GM13977 (cell line): Measurements from ENCODE around the gene SLC25A45.

ENCODE experiments used
- DNase-seq: peaks from one replicate; pipeline ENCODE4 v3.0.0; 2012; ENCODE audit warnings: low spot score
- in situ Hi-C: fragments of 300-500 bp; cut with MboI; formaldehyde crosslinking; loops from one replicate; pipeline ENCODE4 v1.12.0; 2022; ENCODE audit warnings: low sequenced_read_pairs, low pct_unique_long_range_greater_than_20kb, mixed read lengths, inconsistent platforms; ENCODE audit not compliant: unreplicated experiment
- TF ChIP-seq, protein P1 (sequence below): IDR thresholded peaks from 2 replicates; pipeline ENCODE4 v1.5.1; 2012; ENCODE audit warnings: mild to moderate bottlenecking, control low read depth; ENCODE audit not compliant: insufficient read depth; ENCODE audit errors: extremely low read depth, missing control alignments

The SLC25A45 gene

DNA sequence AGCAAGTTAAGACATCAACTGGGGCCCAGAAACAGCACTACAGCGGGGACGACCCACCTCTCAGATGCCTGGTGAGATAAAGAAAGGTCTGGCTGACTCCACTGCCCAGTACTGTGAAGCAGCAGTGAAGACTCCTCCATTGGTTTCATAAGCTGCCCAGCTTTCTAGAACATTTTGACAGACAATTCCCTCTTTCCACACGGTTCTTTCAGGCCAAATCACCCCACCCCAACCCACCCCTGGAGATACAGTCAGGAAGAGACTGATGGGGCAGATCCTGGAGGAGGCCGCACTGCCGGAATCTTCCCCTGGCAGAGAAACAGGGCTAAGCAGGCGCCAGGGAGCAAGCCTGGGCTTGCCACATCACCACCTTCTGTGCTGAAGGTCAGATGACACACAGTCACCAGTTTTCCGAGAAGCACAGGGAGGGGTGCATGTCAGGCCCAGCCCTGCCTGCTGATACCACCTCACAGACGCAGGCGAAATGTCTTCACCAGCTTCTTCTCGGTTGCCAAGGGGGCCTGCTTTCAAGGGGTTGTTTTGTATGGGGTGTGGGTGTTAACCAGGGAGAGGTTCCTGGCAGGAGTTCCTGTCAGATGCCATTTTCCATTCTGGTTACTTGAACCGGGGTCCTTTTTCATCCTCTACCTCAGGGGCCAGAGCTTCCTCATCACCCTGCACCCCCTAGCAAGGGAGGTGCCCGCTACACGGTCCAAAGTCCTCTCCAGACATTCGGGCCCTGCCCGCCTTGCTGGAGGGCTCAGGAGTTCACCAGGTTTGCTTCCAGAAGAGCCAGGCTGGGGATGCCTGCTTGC is 38.7 kb upstream of the SLC25A45 start:
- in situ Hi-C loops: loop anchor here (10.0 kb wide), 1 partner anchor 64 kb away; no protein-coding TSS in a partner anchor

DNA sequence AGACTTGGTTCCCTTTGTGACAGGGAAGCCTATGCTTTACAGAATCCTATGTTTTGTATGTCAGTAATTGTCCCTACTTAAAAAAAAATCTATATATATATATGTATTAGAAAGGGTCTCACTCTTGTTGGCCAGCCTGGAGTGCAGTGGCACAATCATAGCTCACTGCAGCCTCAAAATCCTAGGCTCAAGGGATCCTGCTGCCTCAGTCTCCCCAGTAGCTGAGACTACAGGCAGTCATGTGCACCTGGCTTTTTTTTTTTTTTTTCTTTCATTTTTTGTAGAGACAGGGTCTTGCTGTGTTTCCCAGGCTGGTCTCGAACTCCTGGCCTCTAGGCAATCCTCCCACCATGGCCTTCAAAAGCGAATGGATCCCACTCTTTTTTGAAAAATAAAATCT is 38.1 kb upstream of the SLC25A45 start:
- in situ Hi-C loops: loop anchor here (10.0 kb wide), 1 partner anchor 64 kb away; no protein-coding TSS in a partner anchor
- no peak for DNase-seq
- TF ChIP-seq, protein P1, sequence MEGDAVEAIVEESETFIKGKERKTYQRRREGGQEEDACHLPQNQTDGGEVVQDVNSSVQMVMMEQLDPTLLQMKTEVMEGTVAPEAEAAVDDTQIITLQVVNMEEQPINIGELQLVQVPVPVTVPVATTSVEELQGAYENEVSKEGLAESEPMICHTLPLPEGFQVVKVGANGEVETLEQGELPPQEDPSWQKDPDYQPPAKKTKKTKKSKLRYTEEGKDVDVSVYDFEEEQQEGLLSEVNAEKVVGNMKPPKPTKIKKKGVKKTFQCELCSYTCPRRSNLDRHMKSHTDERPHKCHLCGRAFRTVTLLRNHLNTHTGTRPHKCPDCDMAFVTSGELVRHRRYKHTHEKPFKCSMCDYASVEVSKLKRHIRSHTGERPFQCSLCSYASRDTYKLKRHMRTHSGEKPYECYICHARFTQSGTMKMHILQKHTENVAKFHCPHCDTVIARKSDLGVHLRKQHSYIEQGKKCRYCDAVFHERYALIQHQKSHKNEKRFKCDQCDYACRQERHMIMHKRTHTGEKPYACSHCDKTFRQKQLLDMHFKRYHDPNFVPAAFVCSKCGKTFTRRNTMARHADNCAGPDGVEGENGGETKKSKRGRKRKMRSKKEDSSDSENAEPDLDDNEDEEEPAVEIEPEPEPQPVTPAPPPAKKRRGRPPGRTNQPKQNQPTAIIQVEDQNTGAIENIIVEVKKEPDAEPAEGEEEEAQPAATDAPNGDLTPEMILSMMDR: no peak

More for the DNA sequence above, 38.7 kb upstream of the SLC25A45 start:
- TF ChIP-seq, protein P1: no peak
- peak; percentile 66 for DNase-seq

DNA sequence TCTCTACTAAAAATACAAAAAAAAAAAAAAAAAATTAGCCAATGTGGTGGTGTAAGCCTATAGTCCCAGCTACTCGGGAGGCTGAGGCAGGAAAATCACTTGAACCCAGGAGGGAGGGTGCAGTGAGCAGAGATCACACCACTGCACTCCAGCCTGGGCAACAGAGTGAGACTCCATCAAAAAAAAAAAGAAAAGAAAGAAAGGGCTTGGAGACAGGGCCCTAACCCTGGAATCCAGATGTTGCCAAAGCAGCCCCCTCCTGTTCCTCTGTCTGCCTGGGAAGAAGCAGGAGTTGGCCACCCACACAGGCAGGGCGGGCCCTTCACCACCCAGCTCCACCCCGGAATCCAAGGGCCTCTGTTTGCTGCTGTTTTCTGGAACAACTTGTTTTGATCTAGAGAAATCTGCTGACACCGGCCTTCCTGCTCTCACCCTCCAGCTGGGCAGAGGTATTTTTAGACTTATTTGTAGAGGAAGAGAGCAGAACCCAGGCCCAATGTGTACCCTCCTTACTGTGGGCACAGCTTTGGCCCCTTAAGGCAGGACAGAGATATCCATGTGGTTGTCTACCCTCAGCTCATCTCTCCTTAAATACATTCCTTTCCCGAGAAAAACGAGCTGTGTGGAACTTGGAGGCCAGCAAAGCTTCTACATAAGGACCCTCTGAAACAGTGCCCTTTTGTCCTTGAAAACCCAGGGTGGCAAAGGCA is 37.5 kb upstream of the SLC25A45 start:
- DNase-seq: no peak
- in situ Hi-C loops: loop anchor here (10.0 kb wide), 2 partner anchors 45 to 65 kb away; no protein-coding TSS in a partner anchor

DNA sequence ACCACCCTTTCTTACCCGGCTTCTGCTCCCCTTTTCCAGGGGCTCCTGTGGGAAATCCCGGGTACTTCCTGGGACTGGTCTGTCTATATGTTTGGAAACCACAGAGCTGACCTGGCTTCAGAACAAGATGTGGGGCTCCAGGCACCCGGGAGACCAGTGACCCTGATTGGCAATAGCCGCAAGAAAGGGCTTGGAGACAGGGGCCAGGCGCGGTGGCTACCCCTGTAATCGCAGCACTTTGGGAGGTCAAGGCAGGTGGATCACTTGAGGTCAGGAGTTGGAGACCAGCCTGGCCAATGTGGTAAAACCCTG is 37.0 kb upstream of the SLC25A45 start:
- DNase-seq: no peak
- in situ Hi-C loops: loop anchor here (10.0 kb wide), 1 partner anchor 45 kb away; no protein-coding TSS in a partner anchor
- TF ChIP-seq, protein P1: no peak

More for the DNA sequence above, 37.5 kb upstream of the SLC25A45 start:
- TF ChIP-seq, protein P1: no peak

DNA sequence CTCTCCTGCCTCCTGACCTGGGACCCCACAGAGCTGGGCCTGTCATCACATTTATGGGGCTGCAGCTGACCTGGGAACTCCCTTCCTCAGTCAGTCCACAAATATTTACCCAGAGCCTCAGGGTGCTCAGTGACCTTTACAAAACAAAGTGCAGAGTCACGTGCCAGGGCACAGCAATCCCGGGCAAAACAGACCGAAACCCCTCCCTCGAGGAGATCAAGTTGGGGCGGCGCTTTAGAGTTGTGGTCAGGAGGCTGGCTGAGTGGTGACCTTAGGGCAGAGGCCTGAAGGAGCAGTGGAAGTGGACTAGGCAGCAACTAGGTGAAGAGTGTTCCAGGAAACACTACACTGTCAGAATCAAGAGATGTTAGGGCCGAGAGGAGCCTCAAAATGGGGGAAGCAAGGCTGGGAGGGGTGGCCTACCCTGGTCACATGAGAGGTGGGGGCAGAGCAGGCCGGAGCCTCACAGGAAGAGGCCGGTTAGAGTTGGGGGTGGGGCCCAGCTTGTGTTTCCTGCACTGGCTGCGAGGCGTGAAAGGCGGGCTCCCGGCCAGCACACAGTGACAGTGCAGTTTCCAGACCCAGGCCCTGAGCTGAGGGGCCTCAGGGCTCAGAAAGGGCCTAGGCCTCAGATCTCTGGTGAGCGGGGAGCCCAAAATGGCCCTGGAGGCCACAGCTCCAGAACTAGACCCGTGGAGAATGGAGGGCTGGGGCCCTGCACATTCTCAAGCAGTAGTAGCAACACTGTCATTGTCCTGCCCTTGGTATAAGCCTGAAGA is 36.4 kb upstream of the SLC25A45 start:
- TF ChIP-seq, protein P1: no peak
- peak; percentile 89 for DNase-seq
- in situ Hi-C loops: loop anchor here (10.0 kb wide), 1 partner anchor 46 kb away; no protein-coding TSS in a partner anchor

DNA sequence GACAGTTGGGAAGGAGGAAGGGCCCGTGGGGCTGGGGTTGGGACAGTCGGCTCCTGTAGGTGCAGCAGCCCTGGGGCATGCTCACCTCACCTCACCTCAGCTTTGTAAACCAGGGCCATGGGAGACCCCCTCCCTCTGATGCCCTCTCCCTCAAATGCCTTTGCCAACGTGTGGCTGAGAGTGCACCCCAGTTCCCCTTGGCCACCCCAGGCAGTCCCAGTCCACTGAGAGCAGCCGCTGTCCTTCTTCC is 35.9 kb upstream of the SLC25A45 start:
- in situ Hi-C loops: loop anchor here (10.0 kb wide), 1 partner anchor 46 kb away; no protein-coding TSS in a partner anchor
- TF ChIP-seq, protein P1: no peak
- no peak for DNase-seq
